GM21515 (cell line): ENCODE results near the gene LCE3B.

Experiments used
- ATAC-seq: cut with Tn5 transposase; IDR thresholded peaks from one replicate; pipeline ENCODE4 v1.9.1; 2021; ENCODE audit not compliant: unreplicated experiment

Gene LCE3B

DNA sequence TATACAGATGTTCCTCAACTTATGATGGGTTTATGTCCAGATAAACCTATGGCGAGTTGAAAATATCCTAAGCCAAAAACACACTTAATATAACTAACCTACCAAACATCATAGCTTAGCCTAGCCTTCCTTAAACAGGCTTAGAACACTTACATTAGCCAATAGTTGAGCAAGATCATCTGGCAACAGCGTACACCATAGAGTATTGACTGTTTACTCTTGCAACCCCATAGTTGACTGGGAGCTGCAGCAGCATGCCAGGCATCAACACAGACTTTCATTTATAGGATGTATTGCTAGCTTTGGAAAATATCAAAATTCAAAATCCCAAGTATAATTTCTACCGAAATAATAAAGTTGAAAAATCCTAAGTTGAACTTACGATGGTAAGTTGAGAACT lies 44.1 kb downstream of the LCE3B start:
- ATAC-seq, result no peak

DNA sequence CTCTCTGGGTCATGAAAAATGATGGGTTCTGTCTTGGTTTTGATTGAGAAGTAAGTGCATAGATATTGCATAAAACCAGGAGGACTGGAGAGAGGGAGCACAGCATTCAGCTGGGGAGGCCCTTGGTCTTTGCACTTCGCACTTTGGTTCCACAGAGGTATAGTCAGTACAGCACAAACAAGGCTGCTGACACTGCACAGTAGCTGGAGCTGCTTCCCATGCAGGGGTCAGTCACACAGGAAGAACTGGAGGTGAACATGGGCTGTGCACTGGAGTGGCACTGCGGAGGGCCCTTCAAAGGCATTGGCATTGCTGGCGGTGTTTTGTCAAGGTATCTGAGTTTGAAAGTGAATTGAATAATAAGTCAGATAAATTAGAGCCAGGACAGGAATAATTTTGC lies 45.0 kb downstream of the LCE3B start:
- ATAC-seq, result no peak

DNA sequence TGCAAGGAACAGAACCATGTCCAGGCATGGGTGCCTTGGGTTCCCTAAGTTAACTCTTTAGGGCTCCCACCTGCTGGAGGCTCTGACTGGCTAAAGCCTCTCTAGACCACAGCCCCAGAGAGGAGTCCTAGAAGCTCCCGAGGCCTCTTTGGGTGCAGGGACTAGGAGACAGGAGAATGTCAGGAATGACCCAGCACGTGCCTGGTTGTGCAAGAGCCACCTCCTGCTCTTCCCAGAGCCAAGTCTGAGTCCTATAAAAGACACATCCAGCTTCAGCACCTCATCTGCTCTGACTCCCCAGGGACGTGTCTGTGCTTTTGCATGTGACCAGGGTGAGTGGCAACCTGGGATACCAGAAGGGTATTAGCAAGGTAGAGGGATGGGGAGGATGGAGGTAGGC lies 49.5 kb downstream of the LCE3B start, which contains the start of gene LCE2D:
TSS of gene LCE2D (plus strand) at position 283 of the 400 bp plus-strand sequence. CDS start 726 bp downstream, outside the sequence.
- no peak for ATAC-seq
